Smooth muscle cell (in vitro differentiated cells): ENCODE measurements around the gene COPS7B. TPM values are rescaled to one million over a fixed set of nuclear protein-coding genes. Genes with fewer than 3 reads are reported as not detected.
"Not testable (repeated sequence)": the region's sequence is repeated elsewhere in the genome, so short reads cannot be mapped to it uniquely, and the experiment has no call there.

Source experiments
- DNase-seq: peaks from one replicate; lab custom pipeline; 2025; ENCODE audit not compliant: unreplicated experiment; lab: John Stamatoyannopoulos, UW
- H2AFZ ChIP-seq: fragments of 200-600 bp; sonication (generic); 2 replicates; pipeline ENCODE4 v1.6.0; 2016; ENCODE audit warnings: antibody characterized with exemption, low read depth, mild to moderate bottlenecking
- H3F3A ChIP-seq: fragments of 200-600 bp; sonication (generic); 2 replicates; pipeline ENCODE4 v1.6.0; 2017; ENCODE audit warnings: antibody characterized with exemption, low read depth
- H3K27ac ChIP-seq: fragments of 200-600 bp; sonication (generic); 2 replicates; pipeline ENCODE4 v1.5.1; 2016; ENCODE audit warnings: low read depth, mild to moderate bottlenecking
- H3K27me3 ChIP-seq: fragments of 200-600 bp; sonication (generic); 2 replicates; pipeline ENCODE4 v1.6.1; 2016; ENCODE audit warnings: low read depth, mild to moderate bottlenecking
- H3K36me3 ChIP-seq: fragments of 200-600 bp; sonication (generic); 2 replicates; pipeline ENCODE4 v1.5.1; 2016; ENCODE audit warnings: low read depth
- H3K4me1 ChIP-seq: fragments of 200-600 bp; sonication (generic); 2 replicates; pipeline ENCODE4 v1.5.1; 2016; ENCODE audit warnings: low read depth
- H3K4me2 ChIP-seq: fragments of 200-600 bp; sonication (generic); 2 replicates; pipeline ENCODE4 v1.6.0; 2016; ENCODE audit warnings: mild to moderate bottlenecking
- H3K4me3 ChIP-seq: fragments of 200-600 bp; sonication (generic); 2 replicates; pipeline ENCODE4 v1.5.1; 2016; ENCODE audit warnings: mild to moderate bottlenecking
- H3K79me2 ChIP-seq: fragments of 200-600 bp; sonication (generic); 2 replicates; pipeline ENCODE4 v1.6.0; 2016; ENCODE audit warnings: low read depth, mild to moderate bottlenecking
- H3K9ac ChIP-seq: fragments of 200-600 bp; sonication (generic); 2 replicates; pipeline ENCODE4 v1.6.0; 2016; ENCODE audit warnings: low read depth
- H3K9me3 ChIP-seq: fragments of 200-600 bp; sonication (generic); replicated peaks from 2 replicates; pipeline ENCODE4 v1.5.1; 2016; ENCODE audit warnings: low read depth
- H4K20me1 ChIP-seq: fragments of 200-600 bp; sonication (generic); 2 replicates; pipeline ENCODE4 v1.6.0; 2016; ENCODE audit warnings: low read depth
- CTCF ChIP-seq: fragments of 200-600 bp; sonication (generic); IDR thresholded peaks from 2 replicates; pipeline ENCODE4 v1.5.1; 2017; ENCODE audit warnings: borderline replicate concordance, mild to moderate bottlenecking, antibody characterized with exemption; ENCODE audit not compliant: insufficient read depth, poor library complexity, severe bottlenecking
- WGBS: methylation state at CpG from one replicate; pipeline ENCODE4 v1.1.7; 2016; ENCODE audit warnings: low lambda C conversion rate; 5-methylcytosine and 5-hydroxymethylcytosine counted together
- polyA plus RNA-seq: library from polyadenylated mRNA; unstranded; fragments of >200 nt; fragmentation: Nextera tagmentation; extraction: Ambion mirVana; gene quantifications from 2 replicates; pipeline ENCODE4 v1.2.1, GENCODE V29; 2016
- total RNA-seq: library from RNA; depleted of rRNA; stranded (reverse); fragments of >200 nt; gene quantifications from 2 replicates; pipeline ENCODE4 v1.2.3, GENCODE V29; 2014

COPS7B gene
- total and polyA plus RNA-seq, 2 experiments from 2014 or later: 29.7 to 41.8 TPM

GRCh38 chr2:231745303-231746038 lies 40.8 kb upstream of the COPS7B start:
- Histone ChIP-seq H3K79me2 (no peaks in the 10 kb centered on the region), H2AFZ (no peak overlapping the region), H3K4me2 (no peak overlapping the region), H3K36me3 (no peaks in the 10 kb centered on the region), H3K4me3 (no peak overlapping the region), H3K27me3 (no peaks in the 10 kb centered on the region), H3F3A (no peaks in the 10 kb centered on the region), H3K9ac (no peak overlapping the region), H3K27ac (no peak overlapping the region), H4K20me1 (no peaks in the 10 kb centered on the region), H3K9me3 (no peaks in the 10 kb centered on the region), H3K4me1 (peaks cover 19% of the 10 kb centered on the region)
- TF ChIP-seq CTCF: no peak
- no peak for DNase-seq
- 72% methylated on average over 6 of the region's 6 CpGs for WGBS

- not testable (repeated sequence) for H3K4me2 ChIP-seq, H2AFZ ChIP-seq, DNase-seq, H3K27me3 ChIP-seq, H3F3A ChIP-seq, H3K27ac ChIP-seq, H3K79me2 ChIP-seq, H3K9ac ChIP-seq, H3K36me3 ChIP-seq, H3K9me3 ChIP-seq, H4K20me1 ChIP-seq, H3K4me3 ChIP-seq
- WGBS: 88% methylated on average over 6 of the region's 6 CpGs
- peaks cover 15% of the 10 kb centered on the region for H3K4me1 ChIP-seq
Observed at GRCh38 chr2:231748153-231748896, 37.9 kb upstream of the COPS7B start.

GRCh38 chr2:231749016-231749415 lies 37.2 kb upstream of the COPS7B start:
- H2AFZ ChIP-seq, H3K27ac ChIP-seq, H3K79me2 ChIP-seq, H3K36me3 ChIP-seq, DNase-seq, H3K4me2 ChIP-seq, H4K20me1 ChIP-seq, H3F3A ChIP-seq, H3K4me3 ChIP-seq, H3K27me3 ChIP-seq, H3K9ac ChIP-seq, H3K9me3 ChIP-seq: not testable (repeated sequence)
- H3K4me1 ChIP-seq: peaks cover 15% of the 10 kb centered on the region
- WGBS: 99% methylated on average over 10 of the region's 10 CpGs

GRCh38 chr2:231751042-231751815 lies 35.0 kb upstream of the COPS7B start:
- Histone ChIP-seq H3K79me2 (no peaks in the 10 kb centered on the region), H3K36me3 (no peaks in the 10 kb centered on the region), H2AFZ (no peak overlapping the region), H3K4me3 (no peak overlapping the region), H4K20me1 (peaks cover 5% of the 10 kb centered on the region), H3K4me1 (no peaks in the 10 kb centered on the region), H3K27ac (no peak overlapping the region), H3K9me3 (no peaks in the 10 kb centered on the region), H3K9ac (no peak overlapping the region), H3F3A (no peaks in the 10 kb centered on the region), H3K27me3 (no peaks in the 10 kb centered on the region), H3K4me2 (no peak overlapping the region)
- TF ChIP-seq CTCF: no peak
- 93% methylated on average over 4 of the region's 4 CpGs for WGBS
- no peak for DNase-seq
